Measurements from ENCODE around the gene SEMA5A. TPM values are rescaled to one million over a fixed set of nuclear protein-coding genes. Genes with fewer than 3 reads are reported as not detected.

SEMA5A gene
- total RNA-seq, 4 donors from 2014 or later, result 13.4 to 22.3 (median 18.5) TPM

GRCh38 chr5:9529513-9529912 is 16.4 kb downstream of the SEMA5A start:
- no peak overlapping the region for H3K4me3 ChIP-seq (ENCODE audit: low read depth, poor library complexity, severe bottlenecking)
- TF ChIP-seq POLR2A (IDR thresholded peaks at IDR 0.05) (no peak), CTCF (IDR thresholded peaks at IDR 0.05) (no peak)
- no peak for DNase-seq (ENCODE audit: low spot score in 2 of 2)
- WGBS, 2 donors, result 83 to 86% methylated on average over 2 of the region's 2 CpGs
- intact Hi-C loops (cut with DNase I; ENCODE audit: low total_unique reads), result loop anchor here (10.0 kb wide), 1 partner anchor 165 kb away; no protein-coding TSS in a partner anchor

- no peak overlapping the region for H3K4me3 ChIP-seq (ENCODE audit: low read depth, poor library complexity, severe bottlenecking)
- TF ChIP-seq POLR2A (IDR thresholded peaks at IDR 0.05), result no peak
- no peak for TF ChIP-seq CTCF (IDR thresholded peaks at IDR 0.05)
- no peak for DNase-seq (ENCODE audit: low spot score in 2 of 2)
- 58 to 68% methylated on average over 6 of the region's 6 CpGs for WGBS, 2 donors
- intact Hi-C loops (cut with DNase I; ENCODE audit: low total_unique reads), result loop anchor here (10.0 kb wide), 1 partner anchor 164 kb away; no protein-coding TSS in a partner anchor
Measured at GRCh38 chr5:9529041-9529480, 16.8 kb downstream of the SEMA5A start.

- intact Hi-C loops (cut with DNase I; ENCODE audit: low total_unique reads), result loop anchor here (10.0 kb wide), 1 partner anchor 160 kb away; no protein-coding TSS in a partner anchor
- TF ChIP-seq POLR2A (IDR thresholded peaks at IDR 0.05), result no peak
- TF ChIP-seq CTCF (IDR thresholded peaks at IDR 0.05), result no peak
- no peak overlapping the region for H3K4me3 ChIP-seq (ENCODE audit: low read depth, poor library complexity, severe bottlenecking)
- DNase-seq (ENCODE audit: low spot score in 2 of 2), result no peak
- 89 to 97% methylated on average over 1 of the region's 1 CpG for WGBS, 2 donors
Measured at GRCh38 chr5:9524941-9525340, 20.9 kb downstream of the SEMA5A start.

- intact Hi-C loops (cut with DNase I; ENCODE audit: low total_unique reads), result loop anchor here (10.0 kb wide), 1 partner anchor 158 kb away; no protein-coding TSS in a partner anchor
- WGBS, 2 donors, result 76 to 84% methylated on average over 7 of the region's 7 CpGs
- DNase-seq (ENCODE audit: low spot score in 2 of 2), result no peak
- no peak overlapping the region for H3K4me3 ChIP-seq (ENCODE audit: low read depth, poor library complexity, severe bottlenecking)
- no peak for TF ChIP-seq CTCF (IDR thresholded peaks at IDR 0.05)
- no peak for TF ChIP-seq POLR2A (IDR thresholded peaks at IDR 0.05)
Measured at GRCh38 chr5:9523090-9523823, 22.6 kb downstream of the SEMA5A start.

- TF ChIP-seq CTCF (IDR thresholded peaks at IDR 0.05) (no peak), POLR2A (IDR thresholded peaks at IDR 0.05) (no peak)
- intact Hi-C loops (cut with DNase I; ENCODE audit: low total_unique reads), result no loop called here
- no peak overlapping the region for H3K4me3 ChIP-seq (ENCODE audit: low read depth, poor library complexity, severe bottlenecking)
- DNase-seq (ENCODE audit: low spot score in 2 of 2), result no peak
- 44 to 52% methylated on average over 4 of the region's 4 CpGs for WGBS, 2 donors
Measured at GRCh38 chr5:9519537-9519936, 26.3 kb downstream of the SEMA5A start.

Measured in lower leg skin (tissue), 4 donors.